MCF 10A (cell line): Measurements from ENCODE around the gene PRAMEF5. TPM values are rescaled to one million over a fixed set of nuclear protein-coding genes. Genes with fewer than 3 reads are reported as not detected.
"Not testable (repeated sequence)": the region's sequence is repeated elsewhere in the genome, so short reads cannot be mapped to it uniquely, and the experiment has no call there.

Experiments
- Bru-seq: library from RNA; stranded (reverse); fragments of 400-500 nt; gene quantifications from one replicate; lab custom pipeline; 2021; lab: Mats Ljungman, UMichigan
- BruChase-seq, 2 experiments: library from RNA; stranded (reverse); fragments of 400-500 nt; gene quantifications; one replicate each; lab custom pipeline; 2021; lab: Mats Ljungman, UMichigan
- BruUV-seq: library from RNA; stranded (reverse); fragments of 400-500 nt; replicated peaks from 2 replicates; lab custom pipeline; 2021; lab: Mats Ljungman, UMichigan
- CTCF ChIA-PET: fragments of 300-600 bp; sonication (Branson Sonifier 250); formaldehyde crosslinking; extraction: SDS; loops from one replicate; lab custom pipeline; 2021; ENCODE audit warnings: antibody characterized with exemption, inconsistent platforms; lab: Yijun Ruan, JAX
- POLR2A ChIA-PET: fragments of 300-600, 350-650 bp; sonication (Branson Sonifier 250); formaldehyde crosslinking; extraction: SDS; loops from one replicate; lab custom pipeline; 2020; ENCODE audit warnings: antibody characterized with exemption, inconsistent platforms; lab: Yijun Ruan, JAX
- DNase-seq: peaks from one replicate; pipeline ENCODE4 v3.0.0-alpha.2; 2018; ENCODE audit not compliant: unreplicated experiment
- H3K27ac Mint-ChIP-seq: one replicate; pipeline ENCODE4 v1.8.0; 2022; ENCODE audit warnings: mild to moderate bottlenecking, low read depth, mixed read lengths; ENCODE audit not compliant: unreplicated experiment
- H3K27me3 Mint-ChIP-seq: one replicate; pipeline ENCODE4 v1.8.0; 2022; ENCODE audit warnings: mixed read lengths; ENCODE audit not compliant: insufficient read depth, unreplicated experiment
- H3K36me3 Mint-ChIP-seq: one replicate; pipeline ENCODE4 v1.8.0; 2022; ENCODE audit warnings: mild to moderate bottlenecking, moderate library complexity, mixed read lengths; ENCODE audit not compliant: insufficient read depth, unreplicated experiment
- H3K4me1 Mint-ChIP-seq: one replicate; pipeline ENCODE4 v1.8.0; 2022; ENCODE audit warnings: mixed read lengths; ENCODE audit not compliant: insufficient read depth, unreplicated experiment
- H3K4me3 Mint-ChIP-seq: one replicate; pipeline ENCODE4 v1.8.0; 2022; ENCODE audit warnings: mild to moderate bottlenecking, moderate library complexity, mixed read lengths; ENCODE audit not compliant: unreplicated experiment
- H3K9me3 Mint-ChIP-seq: one replicate; pipeline ENCODE4 v1.8.0; 2022; ENCODE audit warnings: mixed read lengths; ENCODE audit not compliant: unreplicated experiment
- intact Hi-C: fragments of 100-400 bp; cut with micrococcal nuclease; formaldehyde crosslinking; loops from 2 replicates; pipeline ENCODE4 v1.14.1; 2022
- long read RNA-seq: library from polyadenylated mRNA; stranded (forward); transcript quantifications from one replicate; pipeline ENCODE4 v2.0.0, GENCODE V29; 2022
- total RNA-seq: library from RNA; stranded (reverse); gene quantifications from 2 replicates; pipeline ENCODE4 v1.2.3, GENCODE V29; 2022
- TF ChIP-seq, protein P1 (sequence below): fragments of 200-600 bp; IDR thresholded peaks from one replicate; pipeline ENCODE4 v1.8.0; 2022; ENCODE audit warnings: antibody characterized with exemption, mild to moderate bottlenecking; ENCODE audit not compliant: unreplicated experiment

Gene PRAMEF5
- total RNA-seq (not detected in 2 replicates), Bru-seq, nascent RNA (not detected), BruChase-seq, experiment 1, labeled RNA remaining after a 6-hour chase (not detected), BruChase-seq, experiment 2, labeled RNA remaining after a 2-hour chase (not detected)
- long read RNA-seq: 0 reads

DNA sequence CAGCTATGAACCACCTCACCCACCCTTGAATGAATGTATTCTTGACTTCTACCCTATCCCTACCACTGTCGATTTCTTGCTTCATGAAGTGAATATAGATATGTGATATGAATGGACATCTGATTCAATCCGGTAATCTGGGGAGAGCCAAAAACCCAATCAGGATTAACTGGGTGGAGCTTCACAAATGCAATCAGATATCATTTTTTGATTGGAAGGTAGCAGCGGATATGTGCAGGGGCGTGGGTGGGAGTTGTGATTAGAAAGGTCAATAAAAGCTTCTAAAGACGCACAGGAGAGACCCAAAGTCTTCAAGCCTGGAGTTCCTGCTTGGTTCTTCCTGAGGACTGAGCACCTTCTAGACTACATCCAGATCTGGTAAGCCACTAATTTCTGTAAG is at the start of gene PRAMEF5:
Gene PRAMEF5 (plus strand): TSS at position 301 of the 400 bp plus-strand sequence. CDS start 5,071 bp downstream, outside the sequence.
- POLR2A ChIA-PET, H3K27ac Mint-ChIP-seq, H3K36me3 Mint-ChIP-seq, H3K4me1 Mint-ChIP-seq, CTCF ChIA-PET, H3K4me3 Mint-ChIP-seq, DNase-seq, H3K9me3 Mint-ChIP-seq, intact Hi-C loops, BruUV-seq, H3K27me3 Mint-ChIP-seq: not testable (repeated sequence)

DNA sequence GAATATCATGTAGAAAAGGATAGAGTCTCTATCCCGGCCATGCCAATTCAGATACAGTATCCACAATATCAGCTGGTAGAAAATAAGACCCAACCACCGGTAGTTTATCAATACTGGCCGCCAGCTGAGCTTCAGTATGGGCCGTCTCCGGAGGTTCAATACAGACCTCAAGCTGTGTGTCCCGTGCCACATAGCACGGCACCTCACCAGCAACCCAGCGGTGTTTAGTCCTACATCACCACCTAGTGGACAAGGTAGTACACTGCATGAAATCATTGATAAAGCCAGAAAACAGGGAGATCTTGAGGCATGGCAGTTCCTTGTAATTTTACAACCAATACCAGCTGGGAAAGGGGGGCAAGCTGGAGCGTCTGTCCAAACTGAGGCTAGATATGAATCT is 45.3 kb upstream of the PRAMEF5 start:
- H3K9me3 Mint-ChIP-seq, H3K27me3 Mint-ChIP-seq, H3K4me1 Mint-ChIP-seq, H3K4me3 Mint-ChIP-seq, H3K36me3 Mint-ChIP-seq, intact Hi-C loops, CTCF ChIA-PET, H3K27ac Mint-ChIP-seq, BruUV-seq, DNase-seq, POLR2A ChIA-PET: not testable (repeated sequence)

DNA sequence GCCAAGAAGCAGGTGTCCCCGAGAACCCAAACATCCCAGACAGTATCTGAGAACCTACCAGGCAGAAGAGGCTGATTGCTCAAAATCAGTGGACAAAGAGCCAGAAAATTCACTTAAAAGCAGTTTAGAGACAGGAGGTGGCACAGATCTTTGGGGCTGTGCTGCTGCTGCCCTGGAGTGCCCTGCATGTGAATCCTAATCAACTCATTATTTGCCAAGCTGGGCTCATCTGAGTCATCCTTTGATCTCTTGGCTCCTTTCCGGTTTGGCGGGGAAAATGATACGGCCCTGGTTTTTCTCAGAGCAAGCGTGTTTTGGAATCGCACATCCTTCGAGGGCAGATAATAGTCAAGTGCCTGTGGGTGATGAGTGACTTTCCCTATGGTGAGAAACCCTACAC is 37.4 kb upstream of the PRAMEF5 start:
- not testable (repeated sequence) for DNase-seq, H3K27me3 Mint-ChIP-seq

DNA sequence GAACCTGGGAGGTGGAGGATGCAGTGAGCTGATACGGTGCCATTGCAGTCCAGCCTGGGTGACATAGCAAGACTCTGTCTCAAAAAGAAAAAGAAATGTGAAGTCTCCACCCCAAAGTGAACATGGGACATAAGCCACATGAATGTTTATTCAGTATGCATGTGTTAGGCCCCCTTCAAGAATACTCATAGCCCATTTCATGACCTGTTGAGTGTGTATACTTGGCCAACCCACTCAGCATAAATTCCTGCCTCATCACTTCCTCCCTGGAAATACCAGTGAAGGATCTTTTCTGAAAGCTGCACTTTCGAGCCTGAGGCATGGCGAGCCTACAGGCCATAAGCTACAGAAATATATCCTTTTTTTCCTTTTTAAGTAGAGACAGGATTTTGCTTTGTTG is 34.8 kb upstream of the PRAMEF5 start:
- CTCF ChIA-PET, H3K4me3 Mint-ChIP-seq, H3K27me3 Mint-ChIP-seq, DNase-seq, H3K4me1 Mint-ChIP-seq, intact Hi-C loops, BruUV-seq, H3K36me3 Mint-ChIP-seq, H3K27ac Mint-ChIP-seq, POLR2A ChIA-PET, H3K9me3 Mint-ChIP-seq: not testable (repeated sequence)

More for the DNA sequence above, 37.4 kb upstream of the PRAMEF5 start:
- H3K4me3 Mint-ChIP-seq, H3K4me1 Mint-ChIP-seq, BruUV-seq, POLR2A ChIA-PET, intact Hi-C loops, H3K9me3 Mint-ChIP-seq, H3K27ac Mint-ChIP-seq, CTCF ChIA-PET, H3K36me3 Mint-ChIP-seq: not testable (repeated sequence)

DNA sequence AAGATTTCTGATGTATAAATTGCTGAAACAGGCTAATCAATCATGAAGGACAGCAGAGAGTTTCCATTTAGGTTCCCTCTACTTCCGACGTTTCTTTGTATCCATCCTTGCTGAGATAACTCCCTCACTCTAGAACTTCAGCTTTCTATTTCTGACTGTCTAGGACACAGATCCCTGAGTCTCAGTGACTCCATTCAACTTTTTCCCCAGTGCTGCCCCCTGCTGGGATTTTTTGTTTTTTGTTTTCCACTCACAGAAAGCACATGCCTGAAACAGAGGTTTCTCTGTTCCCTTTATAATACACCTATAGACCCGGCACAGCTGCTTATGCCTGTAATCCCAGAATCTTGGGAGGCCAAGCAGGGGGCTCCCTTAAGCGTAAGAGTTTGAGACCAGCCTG is 31.2 kb upstream of the PRAMEF5 start:
- H3K4me3 Mint-ChIP-seq, H3K36me3 Mint-ChIP-seq, H3K9me3 Mint-ChIP-seq, intact Hi-C loops, H3K4me1 Mint-ChIP-seq, DNase-seq, CTCF ChIA-PET, POLR2A ChIA-PET, H3K27ac Mint-ChIP-seq, BruUV-seq: not testable (repeated sequence)
- H3K27me3 Mint-ChIP-seq: peaks cover 27% of the 10 kb centered on the region

DNA sequence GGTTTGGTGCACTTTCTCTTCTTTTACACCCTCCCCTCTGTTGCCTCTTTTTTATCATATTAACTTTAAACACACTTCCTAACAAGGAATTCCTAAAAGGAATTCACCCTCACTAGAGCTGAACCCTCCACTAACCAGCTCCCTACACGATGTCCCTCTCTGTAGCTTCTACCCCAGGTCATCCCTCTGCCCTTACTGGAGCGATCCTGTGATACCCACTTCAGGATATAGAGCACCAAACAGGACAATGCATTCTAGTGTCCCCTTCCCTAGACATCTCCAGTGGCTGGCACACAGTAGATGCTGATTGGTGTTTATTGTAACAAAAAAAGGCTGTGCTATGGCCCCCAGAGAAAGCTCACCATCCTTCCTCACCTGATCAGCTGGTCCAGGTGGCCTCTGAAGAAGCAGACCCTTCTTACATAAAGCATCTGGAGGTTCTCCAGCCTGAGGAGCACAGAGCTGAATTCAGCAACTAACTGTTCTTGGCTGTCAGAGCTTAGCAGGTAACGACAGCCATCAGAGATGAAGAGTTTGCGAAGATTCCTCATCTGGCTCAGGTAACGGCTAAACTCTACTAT is 29.4 kb upstream of the PRAMEF5 start:
- ChIA-PET POLR2A (no interaction called here), CTCF (interaction anchor here (0.6 kb wide), 1 partner anchor 385 kb away, joined by 3 read pairs; no protein-coding TSS in a partner anchor)
- no peaks in the 10 kb centered on the region for H3K9me3 Mint-ChIP-seq
- BruUV-seq: no TSS peak
- no peak overlapping the region for H3K27ac Mint-ChIP-seq
- TF ChIP-seq, protein P1, sequence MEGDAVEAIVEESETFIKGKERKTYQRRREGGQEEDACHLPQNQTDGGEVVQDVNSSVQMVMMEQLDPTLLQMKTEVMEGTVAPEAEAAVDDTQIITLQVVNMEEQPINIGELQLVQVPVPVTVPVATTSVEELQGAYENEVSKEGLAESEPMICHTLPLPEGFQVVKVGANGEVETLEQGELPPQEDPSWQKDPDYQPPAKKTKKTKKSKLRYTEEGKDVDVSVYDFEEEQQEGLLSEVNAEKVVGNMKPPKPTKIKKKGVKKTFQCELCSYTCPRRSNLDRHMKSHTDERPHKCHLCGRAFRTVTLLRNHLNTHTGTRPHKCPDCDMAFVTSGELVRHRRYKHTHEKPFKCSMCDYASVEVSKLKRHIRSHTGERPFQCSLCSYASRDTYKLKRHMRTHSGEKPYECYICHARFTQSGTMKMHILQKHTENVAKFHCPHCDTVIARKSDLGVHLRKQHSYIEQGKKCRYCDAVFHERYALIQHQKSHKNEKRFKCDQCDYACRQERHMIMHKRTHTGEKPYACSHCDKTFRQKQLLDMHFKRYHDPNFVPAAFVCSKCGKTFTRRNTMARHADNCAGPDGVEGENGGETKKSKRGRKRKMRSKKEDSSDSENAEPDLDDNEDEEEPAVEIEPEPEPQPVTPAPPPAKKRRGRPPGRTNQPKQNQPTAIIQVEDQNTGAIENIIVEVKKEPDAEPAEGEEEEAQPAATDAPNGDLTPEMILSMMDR: no peak
- intact Hi-C loops: no loop called here
- peaks cover 37% of the 10 kb centered on the region for H3K27me3 Mint-ChIP-seq
- no peaks in the 10 kb centered on the region for H3K4me1 Mint-ChIP-seq
- no peak for DNase-seq
- H3K36me3 Mint-ChIP-seq: no peaks in the 10 kb centered on the region
- H3K4me3 Mint-ChIP-seq: no peak overlapping the region

DNA sequence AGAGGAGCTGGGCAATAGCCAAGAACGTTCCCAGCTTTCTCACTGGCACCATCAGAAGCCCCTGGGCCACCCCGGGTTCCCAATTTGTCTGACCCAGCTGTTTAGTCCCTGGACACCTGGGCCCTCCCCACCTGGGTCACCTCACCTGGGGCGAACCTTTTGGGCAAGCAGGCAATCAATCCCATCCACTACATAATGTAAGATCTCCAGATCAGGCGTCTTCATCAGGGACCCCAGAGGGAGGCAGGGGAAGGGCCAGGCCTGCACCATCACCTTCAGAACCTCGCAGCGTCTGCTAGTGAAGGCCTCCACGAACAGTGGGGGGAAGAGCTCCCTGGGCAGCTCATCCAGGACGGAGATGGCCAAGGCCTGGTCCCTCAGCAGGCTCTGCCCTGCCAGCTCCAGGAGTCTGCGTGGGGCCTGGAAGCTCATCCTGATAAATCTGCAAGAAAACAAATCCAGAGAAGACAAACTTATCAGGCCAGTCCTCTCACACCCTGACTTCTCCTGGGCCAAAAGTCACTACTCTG is 28.3 kb upstream of the PRAMEF5 start, which contains the start of gene PRAMEF18:
Gene PRAMEF18 (minus strand): TSS at position 480 of the 530 bp plus-strand sequence. CDS start 48 bp downstream, at position 432.
- DNase-seq, H3K4me3 Mint-ChIP-seq, H3K27ac Mint-ChIP-seq, H3K4me1 Mint-ChIP-seq, BruUV-seq, H3K9me3 Mint-ChIP-seq, POLR2A ChIA-PET, CTCF ChIA-PET, intact Hi-C loops, H3K36me3 Mint-ChIP-seq: not testable (repeated sequence)
- peaks cover 44% of the 10 kb centered on the region for H3K27me3 Mint-ChIP-seq

DNA sequence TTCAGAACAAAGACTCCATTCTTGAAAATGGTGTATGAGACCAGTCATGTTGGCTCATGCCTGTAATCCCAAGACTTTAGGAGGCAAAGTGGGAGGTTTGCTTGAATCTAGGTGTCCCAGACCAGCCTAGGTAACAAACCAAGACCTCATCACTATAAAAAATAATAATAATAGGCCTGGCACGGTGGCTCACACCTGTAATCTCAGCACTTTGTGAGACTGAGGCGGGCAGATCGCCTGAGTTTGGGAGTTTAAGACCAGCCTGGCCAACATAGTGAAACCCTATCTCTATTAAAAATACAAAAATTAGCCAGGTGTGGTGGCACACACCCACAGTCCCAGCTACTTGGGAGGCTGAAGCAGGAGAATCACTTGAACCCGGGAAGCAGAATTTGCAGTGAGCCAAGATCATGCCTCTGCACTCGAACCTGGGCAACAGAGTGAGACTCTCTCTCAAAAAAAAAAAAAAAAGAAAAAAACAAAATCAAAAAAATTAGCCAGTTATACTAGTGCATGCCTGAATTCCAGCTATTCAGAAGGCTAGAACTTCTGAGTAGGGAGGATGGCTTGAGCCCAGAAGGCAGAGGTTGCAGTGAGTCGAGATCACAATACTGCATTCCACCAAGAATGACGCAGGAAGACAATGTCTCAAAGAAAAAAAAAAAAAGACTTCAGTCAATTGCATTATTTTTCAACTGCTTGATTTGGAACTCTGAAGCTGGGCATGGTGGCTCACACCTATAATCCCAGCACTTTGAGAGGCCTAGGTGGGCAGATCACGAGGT is 26.5 kb upstream of the PRAMEF5 start:
- DNase-seq, intact Hi-C loops, H3K36me3 Mint-ChIP-seq, H3K4me1 Mint-ChIP-seq, BruUV-seq, POLR2A ChIA-PET, H3K27ac Mint-ChIP-seq, H3K9me3 Mint-ChIP-seq, H3K4me3 Mint-ChIP-seq: not testable (repeated sequence)
- CTCF ChIA-PET: interaction anchor here (0.7 kb wide), 1 partner anchor 1852 kb away, joined by 3 read pairs; no protein-coding TSS in a partner anchor
- peaks cover 51% of the 10 kb centered on the region for H3K27me3 Mint-ChIP-seq
